Loucy (cell line): ENCODE data around the gene CACNA2D1.

Source experiments
- H2AFZ ChIP-seq: fragments of 200-600 bp; sonication (generic); 2 replicates; pipeline ENCODE4 v1.6.0; 2016; ENCODE audit warnings: antibody characterized with exemption, mild to moderate bottlenecking, low read length, moderate library complexity
- H3F3A ChIP-seq: fragments of 200-600 bp; 2 replicates; pipeline ENCODE4 v1.6.0; 2016; ENCODE audit warnings: antibody characterized with exemption, low read depth, mild to moderate bottlenecking
- H3K27me3 ChIP-seq: fragments of 200-600 bp; sonication (generic); 2 replicates; pipeline ENCODE4 v1.6.1; 2014; ENCODE audit warnings: low read length, mild to moderate bottlenecking; ENCODE audit not compliant: insufficient read depth, poor library complexity, severe bottlenecking
- H3K36me3 ChIP-seq: fragments of 200-600 bp; sonication (generic); 2 replicates; pipeline ENCODE4 v1.6.1; 2016; ENCODE audit warnings: low read length; ENCODE audit not compliant: insufficient read depth
- H3K4me1 ChIP-seq: fragments of 200-600 bp; sonication (generic); 2 replicates; pipeline ENCODE4 v1.5.1; 2014; ENCODE audit warnings: low read length, mild to moderate bottlenecking; ENCODE audit not compliant: insufficient read depth, poor library complexity, severe bottlenecking
- H3K4me2 ChIP-seq: fragments of 200-600 bp; sonication (generic); 2 replicates; pipeline ENCODE4 v1.6.0; 2014; ENCODE audit warnings: antibody characterized with exemption, low read length, low read depth, mild to moderate bottlenecking; ENCODE audit not compliant: poor library complexity, severe bottlenecking
- H3K4me3 ChIP-seq: fragments of 200-600 bp; sonication (generic); 2 replicates; pipeline ENCODE4 v1.5.1; 2014; ENCODE audit warnings: low read length, mild to moderate bottlenecking, mixed read lengths; ENCODE audit not compliant: poor library complexity, severe bottlenecking
- H3K79me2 ChIP-seq: fragments of 200-600 bp; sonication (generic); 2 replicates; pipeline ENCODE4 v1.6.1; 2014; ENCODE audit warnings: low read length; ENCODE audit not compliant: insufficient read depth
- H3K9ac ChIP-seq: fragments of 200-600 bp; sonication (generic); 2 replicates; pipeline ENCODE4 v1.6.0; 2014; ENCODE audit warnings: mild to moderate bottlenecking, low read depth, low read length, moderate library complexity; ENCODE audit not compliant: poor library complexity, severe bottlenecking
- H3K9me2 ChIP-seq: fragments of 200-600 bp; sonication (generic); replicated peaks from 2 replicates; pipeline ENCODE4 v1.6.1; 2016; ENCODE audit warnings: low read depth, low read length, mixed read lengths
- H3K9me3 ChIP-seq: fragments of 200-600 bp; sonication (generic); 2 replicates; pipeline ENCODE4 v1.6.1; 2014; ENCODE audit warnings: mild to moderate bottlenecking, antibody characterized with exemption, low read length, low read depth; ENCODE audit not compliant: insufficient read depth
- H4K20me1 ChIP-seq: fragments of 200-600 bp; sonication (generic); 2 replicates; pipeline ENCODE4 v1.6.0; 2014; ENCODE audit warnings: antibody characterized with exemption, low read length, mild to moderate bottlenecking; ENCODE audit not compliant: insufficient read depth, poor library complexity, severe bottlenecking
- CTCF ChIP-seq: fragments of 200-600 bp; sonication (generic); conservative IDR thresholded peaks from 2 replicates; pipeline ENCODE4 v1.5.1; 2014; ENCODE audit warnings: mild to moderate bottlenecking, antibody characterized with exemption, low read length
- EZH2phosphoT487 ChIP-seq: fragments of 200-600 bp; IDR thresholded peaks from 2 replicates; pipeline ENCODE4 v1.6.1; 2018; ENCODE audit warnings: antibody characterized with exemption, mild to moderate bottlenecking, moderate library complexity, borderline replicate concordance

CACNA2D1 gene

GRCh38 chr7:82044497-82045080, 399.0 kb downstream of the CACNA2D1 start:
- Histone ChIP-seq H3K4me3 (no peak overlapping the region), H3K4me1 (no peaks in the 10 kb centered on the region), H3K9me2 (no peaks in the 10 kb centered on the region), H2AFZ (no peak overlapping the region), H4K20me1 (no peaks in the 10 kb centered on the region), H3K27me3 (no peaks in the 10 kb centered on the region), H3K4me2 (no peak overlapping the region), H3K9me3 (no peaks in the 10 kb centered on the region), H3K36me3 (no peaks in the 10 kb centered on the region), H3K9ac (no peak overlapping the region), H3K79me2 (no peaks in the 10 kb centered on the region), H3F3A (no peaks in the 10 kb centered on the region)
- TF ChIP-seq CTCF (peak; percentile 61), EZH2phosphoT487 (no peak)

DNA sequence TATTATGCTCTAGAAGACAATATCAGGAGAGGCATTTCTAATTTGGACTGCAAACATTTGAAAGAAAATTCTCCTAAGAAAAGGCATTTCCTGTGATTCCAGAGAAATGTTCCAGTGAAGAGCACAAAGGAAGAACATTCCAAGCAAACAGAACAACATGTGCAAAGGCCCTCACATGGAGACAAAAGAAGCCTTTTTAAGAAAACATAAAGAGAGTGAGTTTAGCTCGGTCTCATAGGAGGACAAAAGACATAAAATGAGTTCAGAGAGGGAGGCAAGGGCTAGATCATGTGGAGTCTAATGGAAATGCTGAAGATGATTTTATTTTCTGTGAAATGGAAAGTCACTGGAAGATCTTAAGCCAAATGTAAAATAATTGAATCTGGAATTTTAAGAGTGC, 404.0 kb downstream of the CACNA2D1 start:
- H2AFZ ChIP-seq = no peak overlapping the region
- no peaks in the 10 kb centered on the region for H3K27me3 ChIP-seq
- no peaks in the 10 kb centered on the region for H3F3A ChIP-seq
- no peak overlapping the region for H3K9ac ChIP-seq
- H3K4me1 ChIP-seq = no peaks in the 10 kb centered on the region
- H3K36me3 ChIP-seq = no peaks in the 10 kb centered on the region
- H3K9me2 ChIP-seq = no peaks in the 10 kb centered on the region
- no peak overlapping the region for H3K4me2 ChIP-seq
- no peaks in the 10 kb centered on the region for H3K9me3 ChIP-seq
- H3K79me2 ChIP-seq = no peaks in the 10 kb centered on the region
- H3K4me3 ChIP-seq = no peak overlapping the region
- H4K20me1 ChIP-seq = no peaks in the 10 kb centered on the region
- no peak for TF ChIP-seq EZH2phosphoT487
- TF ChIP-seq CTCF = no peak

GRCh38 chr7:82036146-82036886, 407.3 kb downstream of the CACNA2D1 start:
- TF ChIP-seq EZH2phosphoT487 (no peak), CTCF (no peak)
- H3K4me2 ChIP-seq = no peak overlapping the region

More at GRCh38 chr7:82036146-82036886, 407.3 kb downstream of the CACNA2D1 start:
- Histone ChIP-seq H2AFZ (no peak overlapping the region), H3K27me3 (no peaks in the 10 kb centered on the region), H3K4me1 (no peaks in the 10 kb centered on the region), H4K20me1 (no peaks in the 10 kb centered on the region), H3K79me2 (no peaks in the 10 kb centered on the region), H3K9me3 (no peaks in the 10 kb centered on the region), H3F3A (no peaks in the 10 kb centered on the region), H3K9ac (no peak overlapping the region), H3K36me3 (no peaks in the 10 kb centered on the region), H3K9me2 (no peaks in the 10 kb centered on the region), H3K4me3 (no peak overlapping the region)
